K562 (cell line): Measurements from ENCODE around the gene MT1A. TPM values are rescaled to one million over a fixed set of nuclear protein-coding genes. Genes with fewer than 3 reads are reported as not detected.

Experiments used
- CBFA2T3 ChIP-seq: fragments of 450-650 bp; IDR thresholded peaks from 2 replicates; pipeline ENCODE4 v1.6.1; 2017
- CCNT2 ChIP-seq: IDR thresholded peaks from 2 replicates; pipeline ENCODE4 v1.6.1; 2011; ENCODE audit warnings: borderline replicate concordance, low read depth, mild to moderate bottlenecking, moderate library complexity, mixed read lengths, low read length; ENCODE audit not compliant: insufficient read length; ENCODE audit errors: extremely low read depth
- CREB3L1 ChIP-seq: fragments of 450-650 bp; IDR thresholded peaks from 2 replicates; pipeline ENCODE4 v1.6.1; 2014; ENCODE audit warnings: low read depth, mild to moderate bottlenecking, moderate library complexity, borderline replicate concordance
- FOXK1 ChIP-seq: sonication (generic); formaldehyde crosslinking; IDR thresholded peaks from 2 replicates; pipeline ENCODE4 v1.8.0; 2022; ENCODE audit warnings: missing genetic modification reagents, mild to moderate bottlenecking, borderline replicate concordance
- LCOR ChIP-seq: sonication (generic); formaldehyde crosslinking; IDR thresholded peaks from 2 replicates; pipeline ENCODE4 v1.8.0; 2022; ENCODE audit warnings: mild to moderate bottlenecking, missing genetic modification reagents
- MAFG ChIP-seq: fragments of 450-650 bp; conservative IDR thresholded peaks from 2 replicates; pipeline ENCODE4 v1.6.1; 2016; ENCODE audit warnings: missing genetic modification characterization, missing compliant biosample characterization
- MCM2 ChIP-seq: fragments of 450-650 bp; IDR thresholded peaks from 2 replicates; pipeline ENCODE4 v1.6.1; 2017; ENCODE audit warnings: low read depth, mild to moderate bottlenecking
- NFATC3 ChIP-seq: fragments of 450-650 bp; IDR thresholded peaks from 2 replicates; pipeline ENCODE4 v1.6.1; 2017; ENCODE audit warnings: mild to moderate bottlenecking
- NR4A1 ChIP-seq, 2 experiments: fragments of 250-450 bp in 1 of 2; fragments of 450-650 bp in 1 of 2; sonication (Bioruptor Pico) in 1 of 2; IDR thresholded peaks; 2 replicates each; pipeline versions ENCODE4 v1.4.0 to v1.6.1; 2016 to 2020; ENCODE audit warnings: mild to moderate bottlenecking in 2 of 2, missing compliant biosample characterization in 1 of 2, missing genetic modification characterization in 1 of 2, moderate library complexity in 1 of 2
- PREB ChIP-seq: sonication (generic); formaldehyde crosslinking; IDR thresholded peaks from 2 replicates; pipeline ENCODE4 v1.8.1; 2023; ENCODE audit warnings: mild to moderate bottlenecking, missing genetic modification reagents
- RAD21 ChIP-seq, 2 experiments: fragments of 250-450 bp in 1 of 2; fragments of 450-650 bp in 1 of 2; sonication (Bioruptor Pico) in 1 of 2; formaldehyde crosslinking in 1 of 2; IDR thresholded peaks in 1 of 2; conservative IDR thresholded peaks in 1 of 2; 2 replicates each; pipeline versions ENCODE4 v1.4.0 to v1.8.0; 2020 to 2022; ENCODE audit warnings: mild to moderate bottlenecking in 2 of 2, moderate library complexity in 1 of 2
- SMAD2 ChIP-seq: fragments of 150-350 bp; IDR thresholded peaks from 2 replicates; pipeline ENCODE4 v1.6.1; 2014; ENCODE audit warnings: low read depth, mild to moderate bottlenecking, low read length
- TSHZ1 ChIP-seq: fragments of 250-450 bp; sonication (Bioruptor Pico); IDR thresholded peaks from 2 replicates; pipeline ENCODE4 v1.4.0; 2020; ENCODE audit warnings: mild to moderate bottlenecking, moderate library complexity
- WHSC1 ChIP-seq: IDR thresholded peaks from one replicate; pipeline ENCODE4 v1.6.1; 2012; ENCODE audit warnings: low read length, control low read depth, inconsistent platforms
- ZNF197 ChIP-seq: fragments of 200-800 bp; sonication (Bioruptor generic); IDR thresholded peaks from 2 replicates; pipeline ENCODE4 v1.6.1; 2016; ENCODE audit warnings: low read depth, missing genetic modification characterization, missing compliant biosample characterization
- ZNF639 ChIP-seq, 2 experiments: fragments of 200-800 bp in 1 of 2; sonication (Bioruptor generic) in 1 of 2; sonication (generic) in 1 of 2; formaldehyde crosslinking in 1 of 2; IDR thresholded peaks in 1 of 2; conservative IDR thresholded peaks in 1 of 2; 2 replicates each; pipeline versions ENCODE4 v1.5.0 to v1.6.1; 2016 to 2020; ENCODE audit warnings: missing compliant biosample characterization in 1 of 2, missing genetic modification characterization in 1 of 2, missing genetic modification reagents in 1 of 2
- polyA plus RNA-seq, 8 experiments: library from polyadenylated mRNA; depleted of rRNA in 4 of 8; stranded (reverse) in 5 of 8; unstranded in 3 of 8; fragments of >200 nt; fragmentation: Nextera tagmentation in 2 of 8; fragmentation: Illumina TruSeq in 1 of 8; extraction: Ambion mirVana in 2 of 8; extraction: Trizol in 1 of 8; gene quantifications; 2 replicates each; pipeline versions ENCODE4 v1.2.1 to v1.2.3, GENCODE V29; 2011 to 2014; ENCODE audit warnings: inconsistent platforms in 1 of 8, missing spikeins in 1 of 8
- total RNA-seq, 7 experiments: library from RNA; depleted of rRNA in 6 of 7; stranded (reverse); fragments of >200 nt in 6 of 7; fragmentation: Illumina TruSeq in 2 of 7; extraction: Trizol in 2 of 7; gene quantifications; 2 replicates each; pipeline versions ENCODE4 v1.2.1 to v1.2.3, GENCODE V29; 2011 to 2021; ENCODE audit warnings: low replicate concordance in 1 of 7

Gene MT1A
- total and polyA plus RNA-seq, 9 of the 15 experiments (the other 6 are each of a cell fraction or from before 2014, with no cell fraction given), result 0.23 TPM; not detected in 8

GRCh38 chr16:56608043-56608875 lies 30.2 kb upstream of the MT1A start, which contains the start of gene MT2A (continued):
- TF ChIP-seq ZNF639 (CRISPR knock-in tag; conservative IDR thresholded peaks at IDR 0.05 in 1 of 2, IDR thresholded peaks at IDR 0.05 in 1 of 2) (0 out of 4 replicates have a peak, but pooled peaks of 1 of the 2 experiments have one; percentile 42), PREB (no peak), MCM2 (no peak), TSHZ1 (no peak), SMAD2 (no peak), CCNT2 (peak; percentile 89), NR4A1 (CRISPR knock-in tag; IDR thresholded peaks at IDR 0.05) (no peak), NR4A1 (tag; IDR thresholded peaks at IDR 0.05) (no peak), ZNF197 (0 out of 2 replicates have a peak, but pooled peaks have one; percentile 64), LCOR (CRISPR knock-in tag) (no peak), FOXK1 (CRISPR knock-in tag) (no peak), CREB3L1 (no peak), CBFA2T3 (peak; percentile 14; the same call in 1 of the 2 replicates), RAD21 (CRISPR knock-in tag; conservative IDR thresholded peaks at IDR 0.05 in 1 of 2, IDR thresholded peaks at IDR 0.05 in 1 of 2) (no peak), NFATC3 (no peak), MAFG (tag) (no peak), WHSC1 (peak; percentile 50)
